Astrocyte (in vitro differentiated cells and primary cell): ENCODE data around the gene DENND10. TPM values are rescaled to one million over a fixed set of nuclear protein-coding genes. Genes with fewer than 3 reads are reported as not detected.

Experiments
- DNase-seq: peaks from one replicate; pipeline ENCODE4 v3.0.0-alpha.2; 2010; ENCODE audit warnings: low read depth
- FAIRE-seq: peaks from 2 replicates; lab custom pipeline; 2011; peaks lifted over from hg19 to GRCh38; lab: Jason Lieb, UNC
- H2AFZ ChIP-seq: 2 replicates; pipeline ENCODE4 v1.6.0; 2012; ENCODE audit warnings: low read depth, low read length, inconsistent platforms
- H3K27ac ChIP-seq: 2 replicates; pipeline ENCODE4 v1.5.1; 2011; ENCODE audit warnings: low read depth, low read length, inconsistent platforms
- H3K27me3 ChIP-seq: 2 replicates; pipeline ENCODE4 v1.6.0; 2011; ENCODE audit warnings: low read length, inconsistent platforms; ENCODE audit not compliant: insufficient read depth
- H3K36me3 ChIP-seq: 2 replicates; pipeline ENCODE4 v1.5.1; 2011; ENCODE audit warnings: low read length, inconsistent platforms; ENCODE audit not compliant: insufficient read depth
- H3K4me1 ChIP-seq: 2 replicates; pipeline ENCODE4 v1.5.1; 2011; ENCODE audit warnings: low read length, inconsistent platforms; ENCODE audit not compliant: insufficient read depth
- H3K4me2 ChIP-seq: 2 replicates; pipeline ENCODE4 v1.6.0; 2012; ENCODE audit warnings: low read length, inconsistent platforms
- H3K4me3 ChIP-seq: 2 replicates; pipeline ENCODE4 v1.5.1; 2011; ENCODE audit warnings: low read depth, mild to moderate bottlenecking, low read length, inconsistent platforms; ENCODE audit not compliant: insufficient read depth
- H3K79me2 ChIP-seq: 2 replicates; pipeline ENCODE4 v1.6.0; 2012; ENCODE audit warnings: mild to moderate bottlenecking, low read length, inconsistent platforms; ENCODE audit not compliant: insufficient read depth
- H3K9ac ChIP-seq: 2 replicates; pipeline ENCODE4 v1.6.0; 2012; ENCODE audit warnings: mild to moderate bottlenecking, low read length, inconsistent platforms
- H3K9me3 ChIP-seq: 2 replicates; pipeline ENCODE4 v1.5.1; 2012; ENCODE audit warnings: low read depth, mild to moderate bottlenecking, low read length, inconsistent platforms; ENCODE audit not compliant: insufficient read depth
- H4K20me1 ChIP-seq: 2 replicates; pipeline ENCODE4 v1.6.0; 2012; ENCODE audit warnings: low read length, inconsistent platforms; ENCODE audit not compliant: insufficient read depth
- H3K27ac Mint-ChIP-seq: one replicate; pipeline ENCODE4 v1.8.0; 2021; ENCODE audit warnings: mild to moderate bottlenecking, mixed read lengths; ENCODE audit not compliant: unreplicated experiment
- H3K27me3 Mint-ChIP-seq: one replicate; pipeline ENCODE4 v1.8.0; 2021; ENCODE audit warnings: low read depth, mixed read lengths; ENCODE audit not compliant: unreplicated experiment
- H3K36me3 Mint-ChIP-seq: one replicate; pipeline ENCODE4 v1.8.0; 2021; ENCODE audit warnings: low read depth, mixed read lengths; ENCODE audit not compliant: unreplicated experiment
- H3K4me1 Mint-ChIP-seq: one replicate; pipeline ENCODE4 v1.8.0; 2021; ENCODE audit warnings: low read depth, mixed read lengths; ENCODE audit not compliant: unreplicated experiment
- H3K4me3 Mint-ChIP-seq: one replicate; pipeline ENCODE4 v1.8.0; 2021; ENCODE audit warnings: mild to moderate bottlenecking, moderate library complexity, mixed read lengths; ENCODE audit not compliant: unreplicated experiment
- H3K9me3 Mint-ChIP-seq: one replicate; pipeline ENCODE4 v1.8.0; 2021; ENCODE audit warnings: mild to moderate bottlenecking, mixed read lengths; ENCODE audit not compliant: unreplicated experiment
- EZH2 ChIP-seq: IDR thresholded peaks from 2 replicates; pipeline ENCODE4 v1.6.1; 2012; ENCODE audit warnings: mild to moderate bottlenecking, low read length, inconsistent platforms; ENCODE audit not compliant: insufficient read depth
- total RNA-seq: library from RNA; stranded (reverse); gene quantifications from 2 replicates; pipeline ENCODE4 v1.2.1, GENCODE V29; 2021
- TF ChIP-seq, protein P1 (sequence below): IDR thresholded peaks from 2 replicates; pipeline ENCODE4 v1.5.1; 2011; ENCODE audit warnings: low read depth, mild to moderate bottlenecking, inconsistent platforms, low read length, moderate library complexity; ENCODE audit not compliant: insufficient read depth

Gene DENND10
- total RNA-seq, 1 donor from 2014 or later = 41.8 TPM

DNA sequence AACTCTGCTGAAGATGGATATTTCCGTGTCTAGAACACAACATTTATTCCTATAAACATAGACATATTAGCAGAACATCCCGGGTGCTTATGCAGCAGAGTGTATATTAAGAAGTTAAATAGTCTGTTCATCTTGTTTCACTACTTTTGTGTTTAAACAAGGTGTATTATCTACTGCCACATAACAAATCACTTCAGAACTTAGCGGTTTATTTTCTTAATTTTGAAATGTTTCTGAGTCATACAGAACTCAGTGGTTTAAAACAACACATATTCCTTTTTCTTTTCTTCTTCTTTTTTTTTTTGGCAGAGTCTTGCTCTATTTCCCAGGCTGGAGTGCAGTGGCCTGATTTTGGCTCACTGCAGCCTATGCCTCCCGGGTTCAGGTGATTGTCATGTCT is 25.8 kb downstream of the DENND10 start:
- Histone ChIP-seq H2AFZ (no peak overlapping the region), H3K27ac (no peak overlapping the region), H3K4me3 (no peak overlapping the region), H3K9ac (no peak overlapping the region), H3K4me1 (no peaks in the 10 kb centered on the region), H4K20me1 (no peaks in the 10 kb centered on the region), H3K36me3 (peaks cover 12% of the 10 kb centered on the region), H3K9me3 (no peaks in the 10 kb centered on the region), H3K4me2 (no peak overlapping the region), H3K27me3 (no peaks in the 10 kb centered on the region), H3K79me2 (no peaks in the 10 kb centered on the region)
- peaks cover 9% of the 10 kb centered on the region for H3K4me1 Mint-ChIP-seq
- peaks cover 2% of the 10 kb centered on the region for H3K9me3 Mint-ChIP-seq
- H3K27me3 Mint-ChIP-seq = no peaks in the 10 kb centered on the region
- H3K4me3 Mint-ChIP-seq = no peak overlapping the region
- H3K27ac Mint-ChIP-seq = no peak overlapping the region
- FAIRE-seq (no peak), DNase-seq (peak; percentile 27)
- TF ChIP-seq, protein P1, sequence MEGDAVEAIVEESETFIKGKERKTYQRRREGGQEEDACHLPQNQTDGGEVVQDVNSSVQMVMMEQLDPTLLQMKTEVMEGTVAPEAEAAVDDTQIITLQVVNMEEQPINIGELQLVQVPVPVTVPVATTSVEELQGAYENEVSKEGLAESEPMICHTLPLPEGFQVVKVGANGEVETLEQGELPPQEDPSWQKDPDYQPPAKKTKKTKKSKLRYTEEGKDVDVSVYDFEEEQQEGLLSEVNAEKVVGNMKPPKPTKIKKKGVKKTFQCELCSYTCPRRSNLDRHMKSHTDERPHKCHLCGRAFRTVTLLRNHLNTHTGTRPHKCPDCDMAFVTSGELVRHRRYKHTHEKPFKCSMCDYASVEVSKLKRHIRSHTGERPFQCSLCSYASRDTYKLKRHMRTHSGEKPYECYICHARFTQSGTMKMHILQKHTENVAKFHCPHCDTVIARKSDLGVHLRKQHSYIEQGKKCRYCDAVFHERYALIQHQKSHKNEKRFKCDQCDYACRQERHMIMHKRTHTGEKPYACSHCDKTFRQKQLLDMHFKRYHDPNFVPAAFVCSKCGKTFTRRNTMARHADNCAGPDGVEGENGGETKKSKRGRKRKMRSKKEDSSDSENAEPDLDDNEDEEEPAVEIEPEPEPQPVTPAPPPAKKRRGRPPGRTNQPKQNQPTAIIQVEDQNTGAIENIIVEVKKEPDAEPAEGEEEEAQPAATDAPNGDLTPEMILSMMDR = no peak
- TF ChIP-seq EZH2 = no peak
- peaks cover 30% of the 10 kb centered on the region for H3K36me3 Mint-ChIP-seq

DNA sequence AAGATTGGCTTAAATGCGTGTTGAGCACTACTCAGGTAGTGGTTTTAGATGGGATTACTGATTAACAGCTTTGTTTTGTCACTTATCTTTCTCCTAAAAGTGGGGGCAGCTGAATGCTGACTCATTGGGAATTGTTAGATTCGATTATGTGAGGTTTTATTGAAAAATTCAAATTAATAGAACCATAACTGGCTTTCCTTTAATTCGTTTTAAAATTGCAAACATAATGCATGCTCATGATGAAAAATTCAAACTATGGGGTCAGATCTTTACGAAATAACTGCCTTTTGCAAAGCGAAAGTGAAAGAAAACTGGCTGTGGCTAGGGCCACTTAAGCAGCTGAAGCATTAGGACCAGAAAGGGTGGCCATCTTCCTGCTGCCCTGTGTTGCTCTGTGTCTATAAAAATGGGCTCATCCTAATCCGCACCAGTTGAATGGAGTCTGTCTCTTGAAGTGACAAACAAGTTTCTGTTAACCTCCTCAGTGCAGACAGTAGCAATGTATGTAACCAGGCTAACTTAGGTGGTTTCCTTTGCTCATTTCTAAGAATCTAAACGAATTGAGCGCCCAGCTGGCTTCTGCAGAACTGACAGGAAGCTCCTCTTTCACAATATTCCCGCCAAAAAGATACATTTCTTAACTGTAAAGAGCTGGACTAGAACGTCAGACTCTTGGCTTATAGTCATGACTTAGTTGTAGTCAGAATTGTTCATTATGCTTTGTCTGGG is 27.8 kb downstream of the DENND10 start:
- no peaks in the 10 kb centered on the region for H3K27me3 ChIP-seq
- no peaks in the 10 kb centered on the region for H4K20me1 ChIP-seq
- H2AFZ ChIP-seq = no peak overlapping the region
- no peak overlapping the region for H3K4me2 ChIP-seq
- no peak for FAIRE-seq
- no peaks in the 10 kb centered on the region for H3K79me2 ChIP-seq
- H3K9me3 Mint-ChIP-seq = no peaks in the 10 kb centered on the region
- no peaks in the 10 kb centered on the region for H3K9me3 ChIP-seq
- DNase-seq = no peak
- peaks cover 22% of the 10 kb centered on the region for H3K36me3 Mint-ChIP-seq
- TF ChIP-seq, protein P1 = no peak
- TF ChIP-seq EZH2 = no peak
- H3K27me3 Mint-ChIP-seq = no peaks in the 10 kb centered on the region
- H3K4me3 Mint-ChIP-seq = no peak overlapping the region
- H3K9ac ChIP-seq = no peak overlapping the region
- no peak overlapping the region for H3K4me3 ChIP-seq
- H3K27ac Mint-ChIP-seq = peak overlapping the region; percentile 87
- no peak overlapping the region for H3K27ac ChIP-seq
- H3K4me1 ChIP-seq = no peaks in the 10 kb centered on the region
- H3K36me3 ChIP-seq = peaks cover 9% of the 10 kb centered on the region
- peaks cover 11% of the 10 kb centered on the region for H3K4me1 Mint-ChIP-seq
